ENCODE measurements around the gene HEY2.
"Not testable (repeated sequence)": the region's sequence is repeated elsewhere in the genome, so short reads cannot be mapped to it uniquely, and the experiment has no call there.

GRCh38 chr6:125804866-125805425 lies 55.5 kb downstream of the HEY2 start:
- TF ChIP-seq CTCF (optimal IDR thresholded peaks at IDR 0.05 in 1 of 3, IDR thresholded peaks at IDR 0.05 in 1 of 3, conservative IDR thresholded peaks at IDR 0.05 in 1 of 3; ENCODE audit: extremely low read depth in 1 of 3, insufficient read depth in 2 of 3, low read length in 3 of 3); EZH2 (IDR thresholded peaks at IDR 0.05; ENCODE audit: low read length): not testable (repeated sequence)
